HG03175 (cell line): ENCODE measurements around the gene RYR3.

ENCODE experiments used
- ATAC-seq: cut with Tn5 transposase; IDR thresholded peaks from one replicate; pipeline ENCODE4 v1.9.1; 2021; ENCODE audit warnings: mild to moderate bottlenecking, moderate library complexity; ENCODE audit not compliant: unreplicated experiment

Gene RYR3

DNA sequence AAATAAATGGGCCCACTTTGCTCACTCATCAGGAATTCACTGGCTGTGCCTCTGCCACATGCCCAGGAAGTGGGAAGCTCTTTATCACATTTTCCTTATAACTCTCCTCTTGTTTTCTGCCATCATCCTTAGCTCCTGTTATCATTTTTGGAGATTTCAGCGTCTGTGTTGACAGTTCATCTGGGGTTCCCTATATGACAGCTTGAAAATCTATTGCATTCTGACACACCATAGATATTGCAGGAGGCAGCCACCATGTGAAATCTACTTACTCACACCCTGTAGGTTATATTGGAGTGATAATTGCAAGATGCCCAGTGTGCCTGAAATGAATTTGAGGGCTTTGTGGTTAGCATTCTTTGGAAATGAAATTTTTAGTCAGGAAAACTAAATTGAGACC lies 132.9 kb downstream of the RYR3 start:
- no peak for ATAC-seq

- no peak for ATAC-seq
Observed at GRCh38 chr15:33445984-33446383, 135.2 kb downstream of the RYR3 start.

DNA sequence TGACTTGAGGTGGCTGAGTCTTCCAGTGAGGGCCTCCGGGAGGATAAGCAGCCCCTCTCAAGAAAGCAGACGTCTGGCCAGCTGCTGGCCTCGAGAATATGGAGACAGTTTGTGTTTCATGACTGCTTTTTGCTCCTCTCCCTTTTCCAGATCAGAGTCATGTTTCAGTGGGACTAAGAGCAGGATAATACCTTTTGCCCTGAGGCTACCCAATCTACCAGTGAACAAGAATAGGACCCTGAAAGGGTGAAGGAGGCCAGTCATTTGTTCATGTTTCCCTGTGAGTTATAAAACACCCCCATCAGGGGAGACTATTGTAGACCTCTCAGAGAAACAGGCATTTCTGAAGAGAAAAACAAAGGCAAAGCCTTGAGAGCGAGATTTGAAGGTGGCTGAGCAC lies 137.4 kb downstream of the RYR3 start:
- ATAC-seq = no peak

GRCh38 chr15:33448961-33449606 lies 138.3 kb downstream of the RYR3 start:
- ATAC-seq = no peak

DNA sequence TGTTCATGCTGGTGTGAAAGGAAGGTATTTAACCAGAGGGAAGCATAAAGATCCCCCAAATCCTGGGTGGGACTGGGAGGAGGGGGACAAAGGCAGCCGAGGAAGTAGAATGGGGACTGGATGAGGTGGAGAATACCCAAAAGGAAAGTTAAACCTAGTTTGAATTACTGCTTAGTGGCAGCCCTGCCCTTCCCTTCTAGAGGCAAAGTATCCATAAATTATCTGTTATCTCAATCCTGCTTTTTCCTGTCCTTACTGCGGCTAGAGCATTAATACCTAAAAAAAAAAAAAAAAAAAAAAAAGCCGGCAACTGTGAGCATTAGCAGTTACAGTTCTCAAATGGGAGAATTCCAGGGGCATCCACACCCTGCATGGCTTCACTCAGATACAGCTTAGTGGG lies 139.0 kb downstream of the RYR3 start:
- no peak for ATAC-seq

- ATAC-seq = no peak
Observed at GRCh38 chr15:33451385-33451784, 140.6 kb downstream of the RYR3 start.

DNA sequence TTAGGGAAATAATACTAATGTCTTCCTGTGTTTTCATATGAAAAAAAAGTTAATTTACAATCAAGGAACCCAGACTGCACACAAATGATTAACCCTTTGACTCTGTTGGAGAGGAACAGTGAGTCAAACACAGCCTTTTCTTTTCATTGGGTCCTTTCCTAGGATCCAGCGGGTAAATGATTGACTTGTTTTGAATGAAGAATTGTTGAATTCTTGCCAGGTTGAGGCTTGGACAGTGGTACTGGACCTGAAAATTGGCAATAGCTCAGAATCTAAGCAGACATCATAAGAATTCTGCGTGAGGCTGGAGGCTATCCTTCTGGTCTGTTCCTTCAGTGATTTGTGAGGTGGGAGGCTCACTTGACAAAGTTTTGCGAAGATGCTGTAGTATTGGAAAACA lies 143.0 kb downstream of the RYR3 start:
- ATAC-seq = no peak

DNA sequence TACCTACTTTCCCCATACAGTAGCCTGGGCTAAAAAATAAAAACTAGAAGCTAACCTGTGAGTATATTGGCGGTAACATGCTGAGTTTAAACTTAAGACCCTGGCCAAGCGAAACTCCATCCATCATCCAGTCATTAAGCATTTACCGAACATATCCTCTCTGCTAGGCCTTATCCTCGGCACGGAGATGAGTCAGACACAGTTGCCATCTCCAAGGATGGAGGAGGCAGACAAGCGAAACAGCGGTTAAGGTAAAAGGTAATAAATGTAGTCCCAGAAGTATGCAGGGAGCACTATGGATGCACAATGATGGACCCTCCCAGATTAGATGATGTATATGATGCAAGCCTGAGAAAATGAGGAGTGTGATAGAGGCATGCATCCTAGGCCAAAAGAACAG lies 143.6 kb downstream of the RYR3 start:
- ATAC-seq = no peak

DNA sequence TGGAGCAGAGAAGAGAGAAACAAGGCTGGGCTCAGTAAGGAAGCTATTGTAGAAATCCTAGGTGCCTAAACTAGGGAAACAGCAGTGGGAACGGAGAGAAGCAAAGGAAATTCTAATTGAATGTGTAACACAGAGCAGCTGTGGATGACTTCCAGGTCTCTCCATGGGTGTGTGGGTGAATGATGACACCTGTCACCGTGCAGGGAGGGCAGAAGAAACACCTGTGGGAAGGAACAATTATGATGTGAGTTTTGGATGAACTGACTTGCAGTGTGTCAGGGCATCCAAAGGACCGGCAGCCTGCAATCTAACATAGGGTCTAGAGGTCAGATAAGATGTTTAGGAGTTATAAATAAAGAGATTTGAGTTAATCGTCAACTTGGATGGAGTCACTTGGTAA lies 144.2 kb downstream of the RYR3 start:
- no peak for ATAC-seq

GRCh38 chr15:33458421-33458820 lies 147.7 kb downstream of the RYR3 start:
- no peak for ATAC-seq

DNA sequence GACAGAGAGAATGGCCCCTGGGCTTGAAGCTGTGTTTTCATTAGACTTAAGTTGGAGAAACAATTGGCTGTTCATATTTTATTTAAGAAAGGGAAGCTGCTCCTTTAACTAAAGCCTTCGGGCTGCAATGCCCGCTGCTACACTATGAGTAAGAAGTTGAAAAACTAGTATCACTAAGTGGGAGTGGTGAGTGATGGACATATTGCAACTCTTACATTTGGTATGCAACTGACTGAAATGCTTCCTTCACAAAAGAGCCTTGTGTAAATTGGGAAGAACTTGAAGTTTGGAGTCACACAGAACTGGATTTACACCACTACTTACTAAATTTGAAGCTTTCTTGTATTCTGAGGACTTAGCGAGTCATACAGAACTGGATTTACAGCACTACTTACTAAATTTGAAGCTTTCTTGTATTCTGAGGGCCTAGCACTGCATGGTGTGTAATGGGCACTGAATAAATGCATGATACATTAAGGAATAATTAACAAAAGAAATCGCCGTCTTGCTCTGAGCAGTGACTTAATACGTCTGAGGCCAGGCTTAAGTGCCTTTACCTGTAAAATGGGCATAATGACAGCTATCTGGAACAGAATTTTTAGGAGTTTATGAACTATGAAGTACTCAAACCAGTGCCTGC lies 149.5 kb downstream of the RYR3 start:
- no peak for ATAC-seq

DNA sequence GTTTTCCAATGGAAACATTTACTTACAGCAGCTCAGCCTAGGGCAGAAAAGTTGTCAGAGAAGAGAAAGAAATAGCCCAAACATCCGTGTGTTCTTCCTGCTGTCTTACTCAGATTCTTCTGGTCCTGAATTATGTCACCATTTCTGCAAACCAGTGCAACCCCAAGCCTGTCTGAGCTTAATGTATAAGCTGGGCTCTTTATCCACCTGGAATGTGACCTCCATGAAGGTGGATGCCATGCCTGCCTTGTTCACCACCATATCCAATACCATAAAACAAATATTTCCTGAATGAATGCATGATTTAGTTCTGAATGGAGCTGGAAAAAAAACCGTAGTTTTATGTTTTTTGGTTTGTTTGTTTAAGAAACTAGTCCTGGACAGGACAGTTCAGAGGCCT lies 150.9 kb downstream of the RYR3 start:
- no peak for ATAC-seq

- no peak for ATAC-seq
Observed at GRCh38 chr15:33467146-33467815, 156.5 kb downstream of the RYR3 start.

DNA sequence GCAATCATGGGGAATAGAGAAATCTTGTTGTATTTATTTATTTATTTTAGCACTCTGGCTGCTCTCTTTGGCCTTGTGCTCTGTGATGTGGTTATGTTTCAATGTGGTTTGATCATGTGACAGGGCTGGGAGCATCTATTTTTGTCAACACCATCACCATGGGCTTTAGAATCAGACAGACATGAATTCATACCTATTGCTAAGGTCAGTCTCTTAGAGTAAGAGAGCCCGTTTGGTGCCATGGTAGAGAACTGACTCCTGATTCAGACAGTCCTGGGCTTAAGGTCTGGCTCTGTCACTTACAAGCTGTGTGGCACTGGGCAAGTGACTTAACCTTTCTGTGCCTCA lies 157.0 kb downstream of the RYR3 start:
- no peak for ATAC-seq

- ATAC-seq = no peak
Observed at GRCh38 chr15:33468740-33469139, 158.0 kb downstream of the RYR3 start.

DNA sequence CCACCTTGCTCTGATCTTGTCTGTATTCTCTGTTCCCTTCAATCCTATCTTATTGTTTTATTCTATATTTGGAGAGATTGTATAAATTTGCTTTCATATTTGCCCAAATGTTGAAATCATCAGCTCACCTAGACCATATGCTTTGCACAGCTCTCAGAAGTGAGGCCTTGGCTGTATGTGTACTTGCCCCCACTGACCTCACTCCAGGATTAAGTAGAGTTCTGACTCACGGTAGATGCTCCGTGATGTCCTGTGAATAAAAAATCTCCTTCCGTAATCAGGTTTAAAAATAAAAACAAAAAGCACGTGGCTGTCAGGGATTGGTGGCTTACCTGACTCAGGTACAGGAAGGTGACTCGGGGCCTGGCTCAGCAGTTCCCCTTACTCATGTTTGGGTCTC lies 162.2 kb downstream of the RYR3 start:
- ATAC-seq = no peak

DNA sequence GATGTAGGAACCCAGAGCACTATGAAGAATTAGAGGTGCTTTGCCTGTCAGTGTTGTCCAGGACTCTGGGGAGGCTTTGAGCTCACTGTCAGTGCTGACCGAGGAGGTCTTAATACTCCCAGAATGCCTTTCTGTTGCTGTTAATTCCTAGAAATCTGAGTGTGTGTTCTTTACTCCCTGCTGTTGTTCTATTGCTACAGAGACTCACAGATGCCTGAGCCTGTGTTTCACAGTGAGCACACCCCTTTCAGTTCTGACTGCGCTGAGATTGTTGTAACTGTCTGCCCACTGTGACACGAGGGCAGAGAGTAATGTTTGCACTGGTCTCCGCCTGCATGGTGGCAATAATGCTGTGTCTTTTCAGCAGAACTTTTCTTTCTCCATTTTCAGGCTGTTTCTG lies 162.9 kb downstream of the RYR3 start:
- ATAC-seq = no peak

DNA sequence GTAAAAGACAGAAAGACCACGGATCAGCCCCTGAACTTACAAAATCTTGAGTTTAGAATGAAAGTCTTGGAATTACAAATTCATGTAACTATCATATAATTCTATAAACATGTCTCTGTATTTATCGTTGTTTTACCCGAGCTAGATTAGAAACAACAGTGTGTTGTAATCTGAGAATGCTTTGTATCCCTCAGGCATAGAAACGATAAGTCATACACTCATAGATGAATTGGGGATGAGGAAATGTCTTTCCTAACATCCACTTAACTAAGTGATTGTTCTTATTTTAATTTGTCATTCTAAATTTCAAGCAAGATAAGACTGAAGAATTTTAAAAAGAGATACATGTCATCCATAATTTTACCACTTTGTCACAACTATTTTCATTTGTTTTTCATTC lies 165.3 kb downstream of the RYR3 start:
- ATAC-seq = no peak

- no peak for ATAC-seq
Observed at GRCh38 chr15:33476908-33477307, 166.1 kb downstream of the RYR3 start.

DNA sequence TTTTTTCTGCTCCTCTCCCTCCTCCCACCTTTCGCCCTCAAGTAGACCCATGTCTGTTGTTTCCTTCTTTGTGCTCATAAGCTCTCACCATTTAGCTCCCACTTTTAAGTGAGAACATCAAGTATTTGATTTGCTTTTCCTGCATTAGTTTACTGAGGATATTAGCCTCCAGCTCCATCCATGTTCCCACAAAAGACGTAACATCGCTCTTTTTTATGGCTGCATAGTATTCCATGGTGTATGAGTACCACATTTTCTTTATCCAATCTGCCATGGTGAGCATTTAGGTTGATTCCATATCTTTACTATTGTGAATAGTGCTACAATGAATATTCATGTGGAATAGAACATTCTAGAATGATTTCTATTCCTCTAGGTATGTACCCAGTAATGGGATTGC lies 178.6 kb downstream of the RYR3 start:
- no peak for ATAC-seq

DNA sequence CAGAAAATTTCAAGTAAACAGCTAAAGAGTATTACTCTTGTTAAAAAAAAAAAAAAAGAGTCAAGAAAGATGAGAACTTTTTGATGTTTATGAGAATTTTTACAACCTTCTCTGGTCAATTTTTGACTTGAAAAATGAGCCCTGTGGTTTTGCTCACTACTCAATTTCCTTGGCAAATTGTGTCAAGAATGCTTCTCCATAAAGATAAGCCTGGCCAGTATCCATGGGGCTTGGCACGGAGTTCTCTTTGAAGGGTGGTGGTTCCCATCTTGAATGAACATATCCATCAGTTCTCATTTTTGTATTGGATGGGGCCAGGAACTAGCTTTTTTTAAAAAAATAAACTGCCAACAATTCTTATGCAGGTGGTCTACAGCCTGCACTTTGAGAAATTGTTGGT lies 179.9 kb downstream of the RYR3 start:
- ATAC-seq = no peak

- no peak for ATAC-seq
Observed at GRCh38 chr15:33492434-33493052, 181.8 kb downstream of the RYR3 start.
